GM23338 (cell line): ENCODE measurements around the gene BCR. TPM values are rescaled to one million over a fixed set of nuclear protein-coding genes. Genes with fewer than 3 reads are reported as not detected.

ENCODE experiments used
- ATAC-seq: fragments of 200-7000 bp; cut with Tn5 transposase; 3 replicates; pipeline ENCODE4 v1.9.1; 2020
- DNase-seq: peaks from one replicate; pipeline ENCODE4 v3.0.0-alpha.2; 2015; ENCODE audit warnings: low spot score
- H2AFZ ChIP-seq: fragments of 200-600 bp; sonication (generic); 2 replicates; pipeline ENCODE4 v1.8.0; 2016; ENCODE audit warnings: antibody characterized with exemption, mild to moderate bottlenecking, moderate library complexity
- H3F3A ChIP-seq: fragments of 200-600 bp; sonication (generic); replicated peaks from 2 replicates; pipeline ENCODE4 v1.8.0; 2017; ENCODE audit warnings: antibody characterized with exemption, mixed run types, low read depth
- H3K27ac ChIP-seq: fragments of 200-600 bp; sonication (generic); 2 replicates; pipeline ENCODE4 v1.6.1; 2016; ENCODE audit warnings: low read depth
- H3K27me3 ChIP-seq: fragments of 200-600 bp; sonication (generic); 2 replicates; pipeline ENCODE4 v1.8.0; 2016; ENCODE audit warnings: mild to moderate bottlenecking, mixed run types, moderate library complexity; ENCODE audit not compliant: insufficient read depth
- H3K36me3 ChIP-seq: fragments of 200-600 bp; sonication (generic); 2 replicates; pipeline ENCODE4 v1.8.0; 2016; ENCODE audit warnings: mild to moderate bottlenecking; ENCODE audit not compliant: insufficient read depth
- H3K4me1 ChIP-seq: fragments of 200-600 bp; sonication (generic); 2 replicates; pipeline ENCODE4 v1.8.0; 2016; ENCODE audit warnings: mild to moderate bottlenecking, moderate library complexity; ENCODE audit not compliant: insufficient read depth
- H3K4me2 ChIP-seq: fragments of 200-600 bp; sonication (generic); 2 replicates; pipeline ENCODE4 v1.7.1; 2017; ENCODE audit warnings: mixed run types
- H3K4me3 ChIP-seq: fragments of 200-600 bp; sonication (generic); 2 replicates; pipeline ENCODE4 v1.6.1; 2016; ENCODE audit warnings: mixed run types
- H3K79me2 ChIP-seq: fragments of 200-600 bp; sonication (generic); replicated peaks from 2 replicates; pipeline ENCODE4 v1.8.0; 2017; ENCODE audit warnings: mild to moderate bottlenecking; ENCODE audit not compliant: insufficient read depth
- H3K9me2 ChIP-seq: fragments of 200-600 bp; sonication (generic); 2 replicates; pipeline ENCODE4 v1.8.0; 2017; ENCODE audit not compliant: insufficient read depth
- H4K20me1 ChIP-seq: fragments of 200-600 bp; sonication (generic); replicated peaks from 2 replicates; pipeline ENCODE4 v1.8.0; 2017; ENCODE audit warnings: mild to moderate bottlenecking; ENCODE audit not compliant: insufficient read depth
- H3K27ac Mint-ChIP-seq: 2 replicates; pipeline ENCODE4 v1.8.0; 2020; ENCODE audit warnings: inconsistent platforms, mild to moderate bottlenecking, moderate library complexity, mixed read lengths
- H3K27me3 Mint-ChIP-seq: 3 replicates; pipeline ENCODE4 v1.8.0; 2022; ENCODE audit warnings: low read depth, mild to moderate bottlenecking, moderate library complexity, mixed read lengths, inconsistent platforms; ENCODE audit not compliant: insufficient read depth, poor library complexity
- H3K36me3 Mint-ChIP-seq: 3 replicates; pipeline ENCODE4 v1.8.0; 2021; ENCODE audit warnings: low read depth, mild to moderate bottlenecking, inconsistent platforms, moderate library complexity, mixed read lengths
- H3K4me1 Mint-ChIP-seq: 3 replicates; pipeline ENCODE4 v1.8.0; 2020; ENCODE audit warnings: mild to moderate bottlenecking, inconsistent platforms, mixed read lengths
- H3K4me3 Mint-ChIP-seq: 3 replicates; pipeline ENCODE4 v1.8.0; 2021; ENCODE audit warnings: moderate library complexity, mild to moderate bottlenecking, inconsistent platforms, mixed read lengths
- H3K9me3 Mint-ChIP-seq: 3 replicates; pipeline ENCODE4 v1.8.0; 2020; ENCODE audit warnings: moderate library complexity, mild to moderate bottlenecking, inconsistent platforms, mixed read lengths
- CREB1 ChIP-seq: fragments of 250-450 bp; sonication (Bioruptor Pico); IDR thresholded peaks from 2 replicates; pipeline ENCODE4 v1.5.0; 2020; ENCODE audit warnings: low read depth, mild to moderate bottlenecking, moderate library complexity
- CTCF ChIP-seq, 2 experiments: fragments of 200-600 bp in 1 of 2; sonication (generic) in 1 of 2; conservative IDR thresholded peaks; 2 replicates each; pipeline versions ENCODE4 v1.5.1 to v1.6.1; 2016 to 2017; ENCODE audit warnings: antibody characterized with exemption in 2 of 2, low read depth in 2 of 2, mild to moderate bottlenecking in 2 of 2, moderate library complexity in 1 of 2
- EZH2phosphoT487 ChIP-seq: fragments of 200-600 bp; sonication (generic); IDR thresholded peaks from one replicate; pipeline ENCODE4 v1.8.1; 2018; ENCODE audit warnings: antibody characterized with exemption; ENCODE audit not compliant: unreplicated experiment
- NANOG ChIP-seq: IDR thresholded peaks from 2 replicates; pipeline ENCODE4 v1.6.1; 2016; ENCODE audit warnings: antibody characterized with exemption, borderline replicate concordance
- REST ChIP-seq: IDR thresholded peaks from one replicate; pipeline ENCODE4 v1.6.1; 2018; ENCODE audit warnings: antibody characterized with exemption; ENCODE audit not compliant: unreplicated experiment
- STAT1 ChIP-seq: IDR thresholded peaks from one replicate; pipeline ENCODE4 v1.6.1; 2016; ENCODE audit warnings: antibody characterized with exemption; ENCODE audit not compliant: unreplicated experiment
- ZNF331 ChIP-seq: fragments of 250-450 bp; sonication (Bioruptor Pico); IDR thresholded peaks from 2 replicates; pipeline ENCODE4 v1.5.0; 2020; ENCODE audit warnings: low read depth, mild to moderate bottlenecking, moderate library complexity
- polyA plus RNA-seq: library from polyadenylated mRNA; unstranded; fragments of >200 nt; fragmentation: Nextera tagmentation; extraction: Ambion mirVana; gene quantifications from 2 replicates; pipeline ENCODE4 v1.2.1, GENCODE V29; 2016
- total RNA-seq: library from RNA; depleted of rRNA; stranded (reverse); fragments of >200 nt; shearing (Covaris generic); gene quantifications from 2 replicates; pipeline ENCODE4 v1.2.3, GENCODE V29; 2014

BCR gene
- total and polyA plus RNA-seq, 2 experiments from 2014 or later: 17.7 to 121 TPM

GRCh38 chr22:23240639-23241389, 60.5 kb downstream of the BCR start:
- ATAC-seq (peak; percentile 6), DNase-seq (peak; percentile 76)
- H3K36me3 ChIP-seq: no peaks in the 10 kb centered on the region
- H2AFZ ChIP-seq: no peak overlapping the region
- TF ChIP-seq ZNF331: no peak
- peak; percentile 62 for TF ChIP-seq CTCF (conservative IDR thresholded peaks at IDR 0.05; ENCODE audit: low read depth in 2 of 2)
- no peak for TF ChIP-seq REST
- no peak for TF ChIP-seq NANOG
- H3K9me3 Mint-ChIP-seq: peaks cover 3% of the 10 kb centered on the region
- peaks cover 22% of the 10 kb centered on the region for H3K27me3 Mint-ChIP-seq
- H3K36me3 Mint-ChIP-seq: peaks cover 18% of the 10 kb centered on the region
- H3K4me3 Mint-ChIP-seq: peak overlapping the region; percentile 38; the same call in 2 of the 3 replicates
- H3K27ac ChIP-seq: peak overlapping the region; percentile 99
- H3F3A ChIP-seq: peaks cover 26% of the 10 kb centered on the region
- H3K79me2 ChIP-seq: peaks cover 77% of the 10 kb centered on the region
- H3K4me2 ChIP-seq: peak overlapping the region; percentile 76
- no peaks in the 10 kb centered on the region for H3K9me2 ChIP-seq
- H3K27me3 ChIP-seq: no peaks in the 10 kb centered on the region
- H3K4me3 ChIP-seq: peak overlapping the region; percentile 49; the same call in 1 of the 2 replicates
- H4K20me1 ChIP-seq: peaks cover 28% of the 10 kb centered on the region
- H3K27ac Mint-ChIP-seq: peak overlapping the region; percentile 94
- H3K4me1 ChIP-seq: peaks cover 72% of the 10 kb centered on the region
- peaks cover 87% of the 10 kb centered on the region for H3K4me1 Mint-ChIP-seq

GRCh38 chr22:23241562-23242472, 61.5 kb downstream of the BCR start:
- no peak for DNase-seq
- peaks cover 22% of the 10 kb centered on the region for H4K20me1 ChIP-seq
- H3K9me2 ChIP-seq: no peaks in the 10 kb centered on the region
- H3K27ac ChIP-seq: peak overlapping the region; percentile 99
- H3K4me1 Mint-ChIP-seq: peaks cover 87% of the 10 kb centered on the region
- ATAC-seq: no peak
- no peak overlapping the region for H2AFZ ChIP-seq
- peak overlapping the region; percentile 76 for H3K4me2 ChIP-seq
- peak overlapping the region; percentile 65 for H3K4me3 Mint-ChIP-seq
- peaks cover 26% of the 10 kb centered on the region for H3F3A ChIP-seq
- H3K9me3 Mint-ChIP-seq: peaks cover 3% of the 10 kb centered on the region
- no peaks in the 10 kb centered on the region for H3K27me3 ChIP-seq
- H3K4me1 ChIP-seq: peaks cover 74% of the 10 kb centered on the region
- H3K27me3 Mint-ChIP-seq: peaks cover 23% of the 10 kb centered on the region
- peak overlapping the region; percentile 94 for H3K27ac Mint-ChIP-seq
- no peaks in the 10 kb centered on the region for H3K36me3 ChIP-seq
- peaks cover 77% of the 10 kb centered on the region for H3K79me2 ChIP-seq
- peaks cover 15% of the 10 kb centered on the region for H3K36me3 Mint-ChIP-seq
- peak overlapping the region; percentile 49 for H3K4me3 ChIP-seq
- TF ChIP-seq REST (no peak), STAT1 (no peak), CREB1 (CRISPR knock-in tag) (no peak), EZH2phosphoT487 (no peak)
